GM19397 (cell line): ENCODE data around the gene TEDDM1.

Experiments
- ATAC-seq: cut with Tn5 transposase; IDR thresholded peaks from one replicate; pipeline ENCODE4 v1.9.1; 2021; ENCODE audit warnings: mild to moderate bottlenecking, moderate library complexity; ENCODE audit not compliant: unreplicated experiment

The TEDDM1 gene

GRCh38 chr1:182407724-182408123, 7.3 kb upstream of the TEDDM1 start:
- no peak for ATAC-seq

DNA sequence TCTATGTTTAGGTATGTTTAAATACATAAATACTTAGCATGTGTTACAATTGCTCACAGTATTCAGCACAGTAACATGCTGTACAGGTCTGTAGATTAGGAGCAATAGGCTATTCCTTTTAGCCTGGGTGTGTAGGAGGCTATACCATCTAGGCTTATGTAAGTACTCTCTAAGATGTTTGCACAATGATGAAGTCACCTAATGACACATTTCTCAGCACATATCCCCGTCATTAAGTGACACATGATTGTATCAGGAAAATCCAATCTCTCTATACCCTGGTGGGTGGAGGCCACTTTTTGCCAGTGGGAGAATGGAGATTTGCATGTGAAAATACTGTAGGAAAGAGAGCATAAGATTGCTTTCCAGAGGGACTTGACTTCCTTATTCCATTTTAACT, 5.5 kb upstream of the TEDDM1 start:
- no peak for ATAC-seq

DNA sequence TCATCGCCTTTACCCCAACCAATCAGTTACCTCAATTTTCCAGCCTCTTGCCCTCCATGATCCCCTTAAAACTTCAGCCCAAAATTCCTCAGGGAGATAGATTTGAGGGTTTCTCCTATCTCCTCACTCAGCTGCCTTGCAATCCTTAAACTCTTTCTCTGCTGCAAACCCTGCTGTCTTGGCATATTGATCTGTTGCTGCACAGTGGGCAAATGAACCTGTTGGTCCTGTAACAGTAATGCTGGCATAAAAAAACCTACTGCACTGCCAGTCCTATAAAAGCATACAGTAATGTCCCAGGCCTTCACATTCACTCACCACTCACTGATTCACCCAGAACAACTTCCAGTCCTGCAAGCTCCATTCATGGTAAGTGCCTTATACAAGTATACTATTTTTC, 5.1 kb upstream of the TEDDM1 start:
- ATAC-seq = no peak

DNA sequence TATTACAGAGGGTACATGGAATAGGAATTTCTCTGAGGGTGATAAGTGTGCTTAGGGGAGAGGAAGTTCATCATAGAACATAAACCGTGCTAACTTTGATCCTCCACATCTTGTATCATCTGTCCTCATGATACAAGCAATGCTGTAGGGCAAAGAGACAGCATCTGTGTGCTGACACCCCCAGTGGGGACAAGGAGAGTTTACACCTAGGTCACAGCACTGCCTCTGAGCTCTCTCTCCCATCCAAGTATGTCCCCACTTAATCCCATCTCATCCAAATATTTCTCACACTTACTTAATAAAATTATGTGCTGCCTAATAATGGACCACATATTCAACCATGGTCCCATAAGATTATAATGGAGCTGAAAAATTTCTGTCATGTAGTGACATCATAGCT, 4.3 kb upstream of the TEDDM1 start:
- ATAC-seq = no peak

DNA sequence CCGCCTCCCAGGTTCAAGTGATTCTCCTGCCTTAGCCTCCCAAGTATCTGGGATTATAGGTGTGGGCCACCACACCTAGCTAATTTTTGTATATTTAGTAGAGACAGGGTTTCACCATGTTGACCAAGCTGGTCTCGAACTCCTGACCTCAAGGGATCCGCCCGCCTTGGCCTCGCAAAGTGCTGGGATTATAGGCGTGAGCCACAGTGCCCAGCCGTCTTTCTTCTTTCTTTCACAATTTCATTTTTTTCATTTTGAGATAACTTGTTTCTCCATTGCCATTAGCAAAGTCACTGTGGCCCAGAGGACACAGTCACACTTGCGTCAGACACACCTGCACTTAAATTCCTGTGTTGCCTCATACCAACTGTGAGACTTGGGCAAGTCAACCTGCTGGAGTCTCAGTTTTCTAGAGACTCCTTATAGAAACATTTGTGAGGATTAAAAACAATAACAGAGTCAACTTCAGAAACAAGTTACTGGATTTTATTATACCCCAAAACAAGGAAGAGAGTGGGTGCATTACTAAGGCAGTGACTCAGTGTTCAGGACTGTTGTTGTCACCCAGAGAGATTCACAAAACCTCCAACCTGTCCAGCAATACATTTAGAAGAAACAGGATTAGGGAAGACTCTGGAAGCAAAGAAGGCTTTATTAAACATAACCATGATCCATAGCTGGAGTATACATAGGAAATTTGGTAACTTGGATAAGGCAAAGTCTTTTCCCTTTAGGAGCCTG, 2.6 kb downstream of the TEDDM1 start:
- no peak for ATAC-seq

DNA sequence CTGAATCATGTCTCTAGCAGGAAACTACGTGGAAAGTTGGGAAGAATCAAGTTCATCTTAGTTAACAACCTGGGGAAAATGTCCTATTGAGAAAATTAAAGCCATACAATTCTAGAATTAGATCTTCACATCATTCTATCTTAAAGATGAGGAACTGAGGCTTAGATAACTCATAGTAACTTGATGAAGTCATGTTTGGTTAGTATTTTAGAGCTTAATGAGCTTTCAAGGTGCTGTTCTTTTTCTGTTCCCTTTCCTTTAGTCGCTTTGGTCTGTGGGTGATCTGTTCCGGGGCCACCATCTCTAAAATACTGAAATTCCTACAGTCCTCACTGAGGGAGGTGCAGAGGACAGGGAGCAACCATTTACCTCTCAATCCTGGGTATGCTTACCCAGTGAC, 4.6 kb downstream of the TEDDM1 start:
- ATAC-seq = no peak

GRCh38 chr1:182394055-182394775, 6.3 kb downstream of the TEDDM1 start:
- no peak for ATAC-seq

GRCh38 chr1:182392050-182393028, 8.1 kb downstream of the TEDDM1 start:
- ATAC-seq = peak; percentile 15

- peak; percentile 77 for ATAC-seq
These were observed 9.0 kb downstream of the TEDDM1 start, which contains the start of gene GLUL for GRCh38 chr1:182391362-182392049. Gene GLUL (minus strand): TSS chr1:182391790. CDS start chr1:182388737, 3,053 bp downstream.

- ATAC-seq = no peak
These were observed 9.5 kb downstream of the TEDDM1 start for GRCh38 chr1:182391028-182391361.

- no peak for ATAC-seq
These were observed 10.8 kb downstream of the TEDDM1 start for GRCh38 chr1:182389619-182390047.

- no peak for ATAC-seq
These were observed 11.9 kb downstream of the TEDDM1 start for GRCh38 chr1:182388392-182389134.

DNA sequence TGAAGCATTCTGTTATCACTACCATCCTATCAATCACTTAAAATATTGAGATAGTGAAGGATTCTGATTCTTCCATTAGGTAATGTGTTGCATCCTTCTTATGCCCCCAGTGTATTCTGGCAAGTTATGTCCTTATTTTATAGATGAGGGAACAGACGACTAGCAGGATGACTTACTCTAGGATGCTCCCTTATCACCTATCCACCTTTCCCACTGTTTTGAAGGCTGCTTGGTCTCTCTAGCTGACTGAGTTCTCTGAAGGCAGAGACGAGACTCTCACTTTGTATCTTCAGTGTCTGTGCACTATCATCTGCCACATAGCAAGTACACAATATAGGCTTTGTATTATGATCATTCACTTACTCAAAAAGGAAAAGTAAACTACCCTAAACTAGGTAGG, 12.9 kb downstream of the TEDDM1 start:
- ATAC-seq = no peak

DNA sequence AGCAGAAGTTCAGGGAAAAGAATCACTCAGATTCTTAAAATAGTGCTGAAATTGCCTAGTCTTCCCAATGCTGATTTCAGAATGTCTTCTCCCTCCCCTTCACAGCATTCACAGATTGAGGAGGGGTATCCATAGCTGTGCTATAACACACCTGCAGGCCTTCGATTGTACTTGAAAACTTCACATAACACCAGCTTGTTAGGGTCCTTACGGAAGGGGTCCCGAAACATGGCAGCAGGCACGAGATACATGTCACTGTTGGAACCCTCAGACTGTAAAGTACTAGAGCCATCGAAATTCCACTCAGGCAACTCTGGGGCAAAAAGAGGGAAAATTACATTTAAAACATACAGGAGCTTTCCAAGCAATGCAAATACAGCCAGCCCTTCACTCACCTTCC, 13.5 kb downstream of the TEDDM1 start:
- ATAC-seq = no peak

- no peak for ATAC-seq
These were observed 14.3 kb downstream of the TEDDM1 start for GRCh38 chr1:182385885-182386853.

- ATAC-seq = no peak
These were observed 16.0 kb downstream of the TEDDM1 start for GRCh38 chr1:182384387-182384960.

DNA sequence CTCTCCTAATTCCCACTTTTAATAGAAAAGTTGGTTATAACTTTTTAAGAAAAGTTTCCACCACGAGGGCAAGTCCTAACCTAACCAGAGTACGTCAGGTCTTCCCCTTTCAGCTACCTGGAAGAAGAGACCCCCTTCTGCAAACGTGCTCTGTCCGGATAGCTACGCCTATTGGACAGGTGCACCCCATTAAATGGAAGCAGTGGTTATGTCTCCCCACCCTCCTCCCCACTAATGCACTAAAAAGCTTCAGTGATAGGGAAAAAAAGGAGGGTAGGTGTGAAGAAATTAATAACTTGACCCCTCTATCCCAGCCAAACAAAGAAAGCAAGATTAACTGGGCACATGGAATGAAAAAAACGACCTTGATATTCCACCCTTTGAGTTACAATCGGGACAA, 16.5 kb downstream of the TEDDM1 start:
- ATAC-seq = no peak

- ATAC-seq = no peak
These were observed 17.3 kb downstream of the TEDDM1 start for GRCh38 chr1:182383037-182383661.
